GM21381 (cell line): ENCODE data around the gene GATAD2A.

Experiments
- ATAC-seq: cut with Tn5 transposase; IDR thresholded peaks from one replicate; pipeline ENCODE4 v1.9.1; 2021; ENCODE audit warnings: mild to moderate bottlenecking, moderate library complexity; ENCODE audit not compliant: unreplicated experiment

GATAD2A gene

GRCh38 chr19:19504754-19505668, 99.5 kb downstream of the GATAD2A start:
- ATAC-seq, result no peak

DNA sequence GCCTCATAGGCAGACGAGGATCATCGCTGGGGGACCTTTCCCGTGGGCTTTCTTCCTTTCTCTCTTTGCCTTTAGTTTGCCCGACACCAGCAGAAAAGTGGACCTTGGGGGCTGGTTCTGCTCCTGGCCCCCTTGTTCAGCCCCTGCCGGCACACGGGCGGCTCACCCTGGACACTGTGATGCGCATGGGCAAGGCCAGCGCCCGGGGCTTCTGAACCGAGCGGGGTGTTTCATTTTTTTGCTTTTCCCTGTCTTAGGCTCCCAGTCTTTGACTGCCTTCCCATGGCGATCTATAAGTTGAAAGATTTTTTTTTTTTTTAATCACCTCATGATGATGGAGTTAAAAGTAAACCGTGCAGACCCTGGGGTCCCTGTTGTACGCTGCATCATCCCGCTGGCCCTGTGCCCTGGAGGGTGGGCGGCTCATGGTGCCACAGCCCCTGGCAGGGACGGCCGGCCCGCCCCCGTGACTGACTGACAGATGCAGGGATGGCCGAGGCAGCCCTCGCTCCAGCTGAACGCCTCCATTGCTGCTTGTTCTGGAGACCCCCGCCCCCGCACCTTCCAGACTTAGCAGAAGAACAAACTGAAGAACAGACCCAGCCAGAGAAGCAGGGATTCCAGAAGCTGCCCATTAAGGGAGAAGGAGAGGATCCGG, 100.3 kb downstream of the GATAD2A start:
- no peak for ATAC-seq

DNA sequence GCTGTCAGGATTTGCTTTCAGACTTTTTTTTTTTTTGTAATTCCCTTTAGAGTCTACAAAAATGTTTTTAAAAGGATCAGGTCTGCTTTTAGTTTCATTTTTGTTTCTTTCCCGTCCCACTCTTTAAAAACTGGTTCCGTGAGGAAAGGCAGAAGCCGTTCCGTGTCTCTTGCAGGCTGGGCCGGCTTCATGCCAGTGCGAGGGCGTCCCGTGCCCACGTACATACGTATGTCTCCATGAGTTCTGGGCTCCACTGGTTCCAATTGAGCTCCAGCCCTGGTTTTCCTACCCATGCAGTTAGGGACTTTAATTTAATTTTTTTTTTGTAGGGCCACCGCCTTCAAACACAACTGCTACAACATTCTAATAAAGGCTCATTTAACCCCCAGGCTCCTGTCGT, 101.1 kb downstream of the GATAD2A start:
- ATAC-seq, result no peak

- ATAC-seq, result no peak
Observed at GRCh38 chr19:19507354-19507753, 101.9 kb downstream of the GATAD2A start.

DNA sequence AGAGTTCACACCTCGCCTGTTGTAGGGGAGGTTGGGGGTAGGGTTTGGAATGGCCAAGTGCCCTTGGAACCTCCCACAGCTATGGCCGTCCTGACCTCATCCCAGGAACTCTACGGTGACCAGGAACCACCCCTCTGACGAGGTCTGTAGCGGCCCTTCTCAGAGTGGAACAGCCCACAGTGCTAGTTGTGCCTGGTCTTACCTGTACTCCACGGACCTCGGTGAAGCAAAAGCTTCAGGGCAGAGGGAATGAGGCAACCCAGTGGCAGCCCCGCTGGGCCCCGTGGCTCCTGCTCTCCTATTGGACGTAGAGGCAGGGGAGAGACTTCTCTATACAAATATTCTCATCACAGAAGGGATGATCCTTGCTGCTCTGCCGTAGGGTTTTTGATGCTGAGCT, 102.7 kb downstream of the GATAD2A start:
- no peak for ATAC-seq

- ATAC-seq, result no peak
Observed at GRCh38 chr19:19510432-19510831, 105.0 kb downstream of the GATAD2A start.

DNA sequence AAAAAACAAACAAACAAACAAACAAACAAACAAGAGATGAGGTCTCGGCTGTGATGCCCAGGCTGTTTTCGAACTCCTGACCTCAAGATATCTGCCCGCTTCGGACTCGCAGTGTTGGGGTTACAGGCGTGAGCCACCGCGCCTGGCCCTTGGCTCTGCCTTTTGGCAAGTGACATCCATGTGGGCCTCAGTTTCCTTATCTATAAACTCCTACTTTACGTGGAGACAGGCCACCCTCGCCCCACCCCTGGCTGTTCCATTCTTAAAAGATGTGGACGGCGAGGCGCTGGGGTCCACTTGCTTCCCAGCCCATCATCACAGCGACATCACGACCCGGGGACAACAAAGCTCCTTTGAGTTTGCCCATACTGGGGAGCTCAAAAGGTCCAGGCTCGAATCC, 108.2 kb downstream of the GATAD2A start:
- ATAC-seq, result no peak

DNA sequence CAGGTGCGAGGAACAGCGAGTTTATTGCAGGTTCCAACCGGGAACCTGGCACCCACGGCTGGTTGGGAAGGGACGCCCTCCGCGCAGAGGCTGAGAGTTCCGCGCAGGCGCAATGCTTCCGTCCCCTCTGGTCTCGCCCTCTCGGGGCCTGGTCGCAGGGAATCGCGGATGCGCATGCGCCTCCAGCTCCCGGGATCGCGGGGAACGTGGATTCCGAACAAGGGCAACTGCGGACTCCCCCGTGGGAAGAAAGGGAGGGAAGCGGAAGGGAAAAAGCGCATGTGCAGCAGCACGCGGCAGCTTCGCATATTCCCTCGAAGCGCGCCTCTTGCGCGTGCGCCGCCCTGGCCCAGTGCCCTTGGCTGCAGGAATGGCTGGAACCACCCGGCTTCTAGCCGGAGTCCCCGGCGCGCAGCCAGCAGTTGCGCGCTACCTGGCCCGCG, 108.8 kb downstream of the GATAD2A start:
- ATAC-seq, result no peak

DNA sequence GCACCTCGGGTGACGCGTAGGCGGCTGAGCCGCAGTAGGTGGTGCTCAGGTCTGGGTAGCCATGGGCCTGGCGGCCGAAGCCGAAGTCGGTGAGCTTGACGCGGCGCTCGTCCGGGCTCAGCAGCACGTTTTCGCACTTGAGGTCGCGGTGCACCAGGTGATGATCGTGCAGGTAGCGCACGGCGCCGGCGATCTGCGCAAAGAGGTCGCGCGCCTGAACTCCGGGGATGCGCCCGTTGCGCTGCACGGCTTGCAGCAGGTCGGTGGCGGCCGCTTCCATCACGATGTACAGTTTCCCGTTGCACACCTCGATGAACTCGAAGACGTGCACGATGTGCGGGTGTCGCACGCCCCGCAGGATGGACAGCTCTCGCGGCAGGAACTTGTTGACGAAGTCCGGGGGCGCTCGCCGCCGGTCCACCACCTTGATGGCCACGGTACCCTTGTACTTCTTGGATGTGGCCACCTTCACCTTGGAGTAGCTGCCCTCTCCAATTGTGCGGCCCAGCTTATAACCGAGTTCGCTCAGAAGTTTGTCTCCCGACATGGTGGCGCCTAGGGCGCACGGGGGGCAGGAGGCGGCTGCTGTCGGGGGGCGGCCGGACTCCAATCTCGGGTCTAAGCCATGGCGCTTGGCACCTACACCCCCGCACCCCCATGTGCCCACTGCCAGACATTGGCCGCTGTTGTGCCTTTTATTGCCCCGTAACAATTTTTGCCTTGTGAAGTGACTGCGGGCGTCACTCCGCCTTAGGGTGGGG, 109.6 kb downstream of the GATAD2A start, which contains the start of gene TSSK6:
Gene TSSK6 (minus strand): TSS at position 668 of the 761 bp plus-strand sequence. CDS start 121 bp downstream, at position 547.
- ATAC-seq, result no peak

GRCh38 chr19:19515642-19516519, 110.4 kb downstream of the GATAD2A start, which contains the start of gene NDUFA13:
TSS of gene NDUFA13 (plus strand) at chr19:19516225. CDS start at chr19:19516239, 14 bp downstream.
- peak; percentile 89 for ATAC-seq

DNA sequence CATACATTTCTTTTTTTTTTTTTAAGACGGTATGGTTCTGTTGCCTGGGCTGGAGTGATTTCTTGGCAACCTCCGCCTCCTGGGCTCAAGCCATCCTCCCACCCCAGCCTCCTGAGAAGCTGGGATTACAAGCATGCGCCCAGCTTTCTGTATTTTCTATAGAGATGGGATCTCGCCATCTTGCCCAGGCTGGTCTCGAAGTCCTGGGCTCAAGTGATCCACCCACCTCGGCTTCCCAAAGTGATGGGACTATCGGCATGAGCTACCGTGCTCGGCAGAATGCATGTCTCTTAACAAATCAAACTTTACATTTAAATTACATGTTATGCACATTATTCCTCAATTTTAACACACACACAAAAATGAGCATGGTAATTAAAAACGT, 111.8 kb downstream of the GATAD2A start:
- no peak for ATAC-seq

DNA sequence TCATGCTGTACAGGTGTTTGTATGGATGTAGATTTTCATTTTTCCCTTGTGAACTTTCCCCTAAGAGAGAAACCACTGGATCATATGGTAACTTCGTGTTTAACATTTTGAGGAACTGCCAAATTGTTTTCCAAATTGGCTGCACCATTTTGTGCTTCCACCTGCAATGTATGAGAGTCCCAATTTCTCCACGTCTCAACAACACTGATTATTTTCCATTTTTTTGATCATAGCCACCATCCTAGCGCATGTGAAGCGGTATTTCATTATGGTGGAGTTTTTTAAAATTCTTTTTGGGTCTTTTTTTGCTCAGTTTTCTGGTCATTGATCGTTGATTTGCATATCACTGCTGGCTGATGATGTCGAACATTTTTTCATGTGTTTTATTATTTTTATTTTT, 115.5 kb downstream of the GATAD2A start:
- ATAC-seq, result no peak

DNA sequence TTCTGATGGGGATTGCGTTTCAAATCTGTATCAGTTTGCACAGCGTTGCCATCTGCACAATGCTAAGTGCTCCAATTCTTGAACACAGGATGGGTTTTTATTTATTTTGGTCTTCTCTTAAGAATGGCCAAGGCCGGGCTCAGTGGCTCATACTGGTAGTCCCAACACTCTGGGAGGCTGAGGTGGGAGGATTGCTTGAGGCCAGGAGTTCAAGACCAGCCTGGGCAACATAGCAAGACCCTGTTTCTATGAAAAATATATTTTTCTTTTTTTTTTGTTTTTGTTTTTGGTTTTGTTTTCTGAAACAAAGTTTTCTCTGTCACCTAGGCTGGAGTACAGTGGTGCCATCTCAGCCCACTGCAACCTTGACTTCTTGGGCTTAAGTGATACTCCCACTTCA, 117.7 kb downstream of the GATAD2A start:
- ATAC-seq, result no peak

GRCh38 chr19:19524053-19524452, 118.6 kb downstream of the GATAD2A start:
- no peak for ATAC-seq

- ATAC-seq, result no peak
Observed at GRCh38 chr19:19525611-19526380, 120.3 kb downstream of the GATAD2A start.

DNA sequence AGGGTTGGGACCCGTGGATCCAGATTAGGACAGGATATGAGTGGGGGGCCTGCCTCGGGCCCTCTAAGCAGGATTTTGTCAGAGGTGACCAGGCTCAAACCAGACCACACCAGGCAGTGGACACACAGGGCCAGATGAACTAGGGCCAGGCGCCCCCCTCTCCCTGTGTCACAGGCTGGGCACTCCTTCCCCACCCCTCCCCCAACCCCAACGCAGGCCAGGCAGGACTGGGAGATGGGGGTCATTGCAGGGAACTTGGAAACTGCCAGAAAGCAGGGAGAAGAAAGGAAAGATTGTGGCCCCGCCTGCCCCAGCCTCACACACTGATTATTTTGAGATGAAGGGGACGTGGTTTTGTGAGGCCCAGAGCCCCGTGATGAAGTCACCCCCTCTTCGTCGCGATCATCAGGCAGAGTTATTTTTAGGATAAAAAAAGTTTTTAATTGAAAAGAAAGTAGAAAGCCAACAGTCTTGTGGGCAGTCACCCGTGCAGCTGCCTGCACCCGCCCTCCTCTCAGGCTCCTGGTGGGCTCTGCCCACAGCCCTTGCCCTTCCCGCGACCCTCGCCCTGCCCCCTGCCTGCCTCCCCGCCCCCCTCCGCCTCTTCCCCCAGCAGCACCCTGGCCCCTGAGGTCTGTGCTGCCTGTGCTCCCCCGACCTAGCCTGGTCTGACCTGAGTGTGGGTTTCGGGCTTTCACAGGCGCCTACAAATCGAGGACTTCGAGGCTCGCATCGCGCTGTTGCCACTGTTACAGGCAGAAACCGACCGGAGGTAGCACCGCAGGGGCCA, 121.3 kb downstream of the GATAD2A start:
- no peak for ATAC-seq

DNA sequence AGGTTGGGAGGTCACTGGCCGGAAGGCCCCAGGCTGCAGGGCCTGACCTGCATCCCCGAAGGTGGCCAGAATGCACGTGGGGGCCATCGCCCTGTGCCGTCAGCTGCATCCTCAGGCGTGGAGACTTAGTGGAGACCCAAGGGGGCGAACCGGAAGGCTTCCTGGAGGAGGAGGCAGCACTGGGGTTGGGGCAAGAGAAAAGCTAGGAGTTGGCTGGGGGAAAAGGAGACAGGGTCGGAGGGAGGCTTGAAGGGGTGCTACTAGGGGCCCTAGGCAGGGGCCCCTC, 121.8 kb downstream of the GATAD2A start:
- ATAC-seq, result no peak

DNA sequence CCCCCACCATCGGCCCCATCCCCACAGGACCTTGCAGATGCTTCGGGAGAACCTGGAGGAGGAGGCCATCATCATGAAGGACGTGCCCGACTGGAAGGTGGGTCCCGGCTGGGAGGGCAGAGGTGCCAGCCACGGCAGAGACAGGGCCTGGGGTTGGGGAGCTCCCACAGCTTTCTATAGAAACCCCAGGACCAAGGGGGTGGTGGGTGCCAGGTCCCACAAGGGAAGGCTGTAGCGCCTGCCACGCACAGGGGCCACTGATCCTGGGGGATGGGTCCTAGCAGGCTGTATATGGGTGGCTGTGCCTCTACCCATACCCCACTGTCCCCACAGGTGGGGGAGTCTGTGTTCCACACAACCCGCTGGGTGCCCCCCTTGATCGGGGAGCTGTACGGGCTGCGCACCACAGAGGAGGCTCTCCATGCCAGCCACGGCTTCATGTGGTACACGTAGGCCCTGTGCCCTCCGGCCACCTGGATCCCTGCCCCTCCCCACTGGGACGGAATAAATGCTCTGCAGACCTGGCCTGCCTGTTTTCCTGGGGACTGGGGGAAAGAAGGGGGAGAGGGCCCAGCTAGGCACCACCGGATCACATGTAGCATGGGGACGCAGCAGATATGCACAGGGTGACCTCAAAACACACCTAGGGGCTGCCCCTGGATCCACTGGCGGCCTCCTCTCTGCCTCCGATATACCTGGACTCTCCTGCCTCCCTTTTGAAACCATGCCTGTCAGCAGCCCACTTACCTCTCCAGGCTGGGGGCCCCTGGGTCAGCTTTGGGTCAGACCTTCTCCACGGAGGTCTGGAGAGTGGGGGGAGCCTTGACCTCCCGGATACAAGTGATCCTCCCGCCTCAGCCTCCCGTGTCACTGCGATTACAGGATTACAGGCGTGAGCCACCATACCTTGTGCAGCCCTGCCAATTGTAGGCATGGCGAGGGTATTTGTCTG, 122.5 kb downstream of the GATAD2A start:
- no peak for ATAC-seq
